HepG2 (cell line): ENCODE measurements around the gene SAA4. TPM values are rescaled to one million over a fixed set of nuclear protein-coding genes. Genes with fewer than 3 reads are reported as not detected.

Experiments used
- ATAC-seq: fragments of 200-7000 bp; cut with Tn5 transposase; 3 replicates; pipeline ENCODE4 v1.9.1; 2020; ENCODE audit warnings: mild to moderate bottlenecking, moderate library complexity
- BruUV-seq: library from RNA; stranded (reverse); fragments of 400-500 nt; replicated peaks from 2 replicates; lab custom pipeline; 2021; lab: Mats Ljungman, UMichigan
- CTCF ChIA-PET: fragments of 300-600 bp; formaldehyde crosslinking; extraction: SDS; loops from one replicate; lab custom pipeline; 2021; ENCODE audit warnings: low total read pairs, inconsistent platforms, low intra/inter-chr PET ratio; lab: Yijun Ruan, JAX
- POLR2A ChIA-PET: fragments of 350-600 bp; sonication (Branson Sonifier 250); formaldehyde crosslinking; loops from one replicate; lab custom pipeline; 2020; ENCODE audit warnings: antibody characterized with exemption, inconsistent platforms; lab: Yijun Ruan, JAX
- DNase-seq: peaks from one replicate; pipeline ENCODE4 v3.0.0-alpha.2; 2015; ENCODE audit warnings: low spot score
- FAIRE-seq: peaks from 3 replicates; lab custom pipeline; 2011; peaks lifted over from hg19 to GRCh38; lab: Jason Lieb, UNC
- H2AFZ ChIP-seq: one replicate; pipeline ENCODE4 v1.6.1; 2011; ENCODE audit warnings: low read length, inconsistent platforms
- H3K27ac ChIP-seq: fragments of 300-600 bp; 3 replicates; pipeline ENCODE4 v1.8.0; 2011; ENCODE audit warnings: mixed run types, mild to moderate bottlenecking, mixed read lengths, low read length, inconsistent platforms; ENCODE audit not compliant: insufficient read depth; ENCODE audit errors: extremely low read length
- H3K27me3 ChIP-seq, 2 experiments: fragments of 200-600 bp in 1 of 2; 2 replicates in 1 of 2; 3 replicates in 1 of 2; pipeline versions ENCODE4 v1.6.0 to v1.8.0; 2011; ENCODE audit warnings: low read length in 2 of 2, mild to moderate bottlenecking in 2 of 2, moderate library complexity in 2 of 2, inconsistent platforms in 1 of 2; ENCODE audit not compliant: insufficient read depth in 2 of 2, control insufficient read depth in 1 of 2
- H3K36me3 ChIP-seq, 2 experiments: fragments of 200-600 bp in 1 of 2; replicated peaks in 1 of 2; 2 replicates in 1 of 2; 3 replicates in 1 of 2; pipeline versions ENCODE4 v1.5.1 to v1.8.0; 2011; ENCODE audit warnings: low read length in 2 of 2, inconsistent platforms in 1 of 2; ENCODE audit not compliant: insufficient read depth in 2 of 2, control insufficient read depth in 1 of 2
- H3K4me1 ChIP-seq: 2 replicates; pipeline ENCODE4 v1.5.1; 2012; ENCODE audit warnings: low read length, inconsistent platforms; ENCODE audit not compliant: insufficient read depth
- H3K4me2 ChIP-seq: 2 replicates; pipeline ENCODE4 v1.6.0; 2011; ENCODE audit warnings: low read depth, low read length, inconsistent platforms
- H3K4me3 ChIP-seq, 3 experiments: fragments of 200-600 bp in 1 of 3; sonication (generic), shearing (Covaris generic) in 1 of 3; replicated peaks in 1 of 3; 2 replicates each; pipeline ENCODE4 v1.5.1; 2011 to 2016; ENCODE audit warnings: low read length in 3 of 3, inconsistent platforms in 2 of 3, low read depth in 2 of 3, mild to moderate bottlenecking in 2 of 3, control low read depth in 1 of 3, mixed read lengths in 1 of 3; ENCODE audit not compliant: insufficient read depth in 1 of 3
- H3K79me2 ChIP-seq: one replicate; pipeline ENCODE4 v1.6.1; 2011; ENCODE audit warnings: low read length, inconsistent platforms; ENCODE audit not compliant: insufficient read depth
- H3K9ac ChIP-seq: 2 replicates; pipeline ENCODE4 v1.6.0; 2011; ENCODE audit warnings: mild to moderate bottlenecking, low read depth, low read length, inconsistent platforms; ENCODE audit not compliant: insufficient read depth
- H3K9me3 ChIP-seq: 2 replicates; pipeline ENCODE4 v1.5.1; 2012; ENCODE audit warnings: mild to moderate bottlenecking, low read length
- H4K20me1 ChIP-seq: 2 replicates; pipeline ENCODE4 v1.6.0; 2011; ENCODE audit warnings: inconsistent platforms, mild to moderate bottlenecking, low read length, moderate library complexity; ENCODE audit not compliant: insufficient read depth
- ARID5B ChIP-seq: IDR thresholded peaks from 2 replicates; pipeline ENCODE4 v1.4.0; 2020; ENCODE audit warnings: mild to moderate bottlenecking, missing genetic modification reagents
- CEBPG ChIP-seq: IDR thresholded peaks from 2 replicates; pipeline ENCODE4 v1.6.1; 2016
- CTCF ChIP-seq: sonication (generic); formaldehyde crosslinking; IDR thresholded peaks from 2 replicates; pipeline ENCODE4 v1.5.0; 2020; ENCODE audit warnings: mild to moderate bottlenecking, missing genetic modification reagents, moderate library complexity
- DDIT3 ChIP-seq: sonication (generic); formaldehyde crosslinking; IDR thresholded peaks from 2 replicates; pipeline ENCODE4 v1.4.0; 2020; ENCODE audit warnings: mild to moderate bottlenecking, missing genetic modification reagents
- ELF3 ChIP-seq: IDR thresholded peaks from 2 replicates; pipeline ENCODE4 v1.6.1; 2016; ENCODE audit warnings: missing genetic modification reagents, missing compliant biosample characterization
- ETV5 ChIP-seq: IDR thresholded peaks from 2 replicates; pipeline ENCODE4 v1.6.1; 2018; ENCODE audit warnings: missing biosample characterization, missing genetic modification reagents, inconsistent platforms, borderline replicate concordance
- GATAD2A ChIP-seq: IDR thresholded peaks from 2 replicates; pipeline ENCODE4 v1.6.1; 2016
- NFYC ChIP-seq: IDR thresholded peaks from 2 replicates; pipeline ENCODE4 v1.6.1; 2016; ENCODE audit warnings: missing genetic modification reagents, missing compliant biosample characterization
- PITX1 ChIP-seq: sonication (generic); formaldehyde crosslinking; IDR thresholded peaks from 2 replicates; pipeline ENCODE4 v1.5.1; 2020; ENCODE audit warnings: mild to moderate bottlenecking, missing genetic modification reagents
- SMC3 ChIP-seq: IDR thresholded peaks from 2 replicates; pipeline ENCODE4 v1.6.1; 2011; ENCODE audit warnings: low read length, improper control_type of control experiment
- SNAPC2 ChIP-seq: sonication (generic); formaldehyde crosslinking; IDR thresholded peaks from 2 replicates; pipeline ENCODE4 v1.8.1; 2022; ENCODE audit warnings: mild to moderate bottlenecking, missing genetic modification reagents
- SOX6 ChIP-seq, 2 experiments: fragments of 450-650 bp in 1 of 2; sonication (generic) in 1 of 2; formaldehyde crosslinking in 1 of 2; IDR thresholded peaks; 2 replicates each; pipeline versions ENCODE4 v1.4.0 to v1.6.1; 2017 to 2020; ENCODE audit warnings: antibody characterized with exemption in 1 of 2, mild to moderate bottlenecking in 1 of 2, missing genetic modification reagents in 1 of 2
- TEAD3 ChIP-seq: optimal IDR thresholded peaks from 2 replicates; pipeline ENCODE3; 2016; ENCODE audit warnings: borderline replicate concordance
- XRCC5 ChIP-seq: fragments of 200-400 bp; formaldehyde crosslinking; optimal IDR thresholded peaks from 2 replicates; pipeline ENCODE3; 2017; ENCODE audit warnings: mild to moderate bottlenecking, low read length
- ZFP90 ChIP-seq: sonication (generic); formaldehyde crosslinking; IDR thresholded peaks from 2 replicates; pipeline ENCODE4 v1.8.0; 2022; ENCODE audit warnings: missing genetic modification reagents, mild to moderate bottlenecking, inconsistent platforms, borderline replicate concordance
- ZNF207 ChIP-seq: fragments of 450-650 bp; IDR thresholded peaks from 2 replicates; pipeline ENCODE4 v1.6.1; 2016; ENCODE audit warnings: antibody characterized with exemption, borderline replicate concordance
- ZNF331 ChIP-seq: sonication (generic); formaldehyde crosslinking; IDR thresholded peaks from 2 replicates; pipeline ENCODE4 v1.4.0; 2020; ENCODE audit warnings: missing genetic modification reagents
- ZNF382 ChIP-seq: sonication (generic); formaldehyde crosslinking; IDR thresholded peaks from 2 replicates; pipeline ENCODE4 v1.5.0; 2020; ENCODE audit warnings: missing genetic modification reagents, mild to moderate bottlenecking, borderline replicate concordance
- ZNF569 ChIP-seq: sonication (generic); formaldehyde crosslinking; IDR thresholded peaks from 2 replicates; pipeline ENCODE4 v1.5.0; 2020; ENCODE audit warnings: mild to moderate bottlenecking, missing genetic modification reagents, moderate library complexity, borderline replicate concordance
- ZNF746 ChIP-seq: sonication (generic); formaldehyde crosslinking; IDR thresholded peaks from 2 replicates; pipeline ENCODE4 v1.8.0; 2022; ENCODE audit warnings: mild to moderate bottlenecking, missing genetic modification reagents
- WGBS: methylation state at CpG from one replicate; pipeline ENCODE4 v1.1.6; 2017; ENCODE audit warnings: low lambda C conversion rate; 5-methylcytosine and 5-hydroxymethylcytosine counted together
- in situ Hi-C: cut with HindIII; loops from 2 replicates; pipeline ENCODE4 v1.10.0; 2017; ENCODE audit warnings: low pct_unique_long_range_greater_than_20kb; ENCODE audit not compliant: extremely low pct_ligation_motif_present
- intact Hi-C: fragments of 100-400 bp; cut with micrococcal nuclease; formaldehyde crosslinking; loops from one replicate; pipeline ENCODE4 v1.10.0; 2022; ENCODE audit not compliant: unreplicated experiment
- polyA plus RNA-seq, 8 experiments: library from polyadenylated mRNA; depleted of rRNA in 3 of 8; stranded (reverse) in 7 of 8; unstranded in 1 of 8; fragments of >200 nt; fragmentation: Illumina TruSeq in 4 of 8; extraction: Trizol in 4 of 8; gene quantifications; 2 replicates each; pipeline versions ENCODE4 v1.2.1 to v1.2.3, GENCODE V29; 2011 to 2016; ENCODE audit warnings: low read depth in 4 of 8, missing spikeins in 1 of 8, mixed read lengths in 1 of 8; ENCODE audit not compliant: insufficient read depth in 1 of 8
- total RNA-seq, 5 experiments: library from RNA; depleted of rRNA; stranded (reverse); fragments of >200 nt; fragmentation: Illumina TruSeq; extraction: Trizol; gene quantifications; 2 replicates each; pipeline ENCODE4 v1.2.3, GENCODE V29; 2016; ENCODE audit warnings: low read depth in 1 of 5

The SAA4 gene
- total and polyA plus RNA-seq, 2 of the 13 experiments (the other 11 are each of a cell fraction or from before 2014, with no cell fraction given), result 53.4 to 253 TPM

GRCh38 chr11:18243783-18244362, 7.3 kb upstream of the SAA4 start:
- FAIRE-seq (no peak), ATAC-seq (peak; percentile 42), DNase-seq (peak; percentile 52)
- H3K79me2 ChIP-seq, result no peaks in the 10 kb centered on the region
- H3K4me3 ChIP-seq, result no peak overlapping the region
- H3K27ac ChIP-seq, result no peak overlapping the region
- in situ Hi-C loops (no loop called here), intact Hi-C loops (loop anchor here (5.0 kb wide), 1 partner anchor 67 kb away; no protein-coding TSS in a partner anchor)
- peaks cover 0 to 3% of the 10 kb centered on the region in 2 experiments; a peak in 1 of 5 replicates for H3K27me3 ChIP-seq
- ChIA-PET CTCF (interaction anchor here (0.7 to 1.5 kb wide), 4 partner anchors 73 to 129 kb away, joined by 3 to 6 read pairs (median 4); no protein-coding TSS in a partner anchor), POLR2A (interaction anchor here (0.7 to 1.6 kb wide), 3 partner anchors 13 to 390 kb away, joined by 3 to 6 read pairs (median 4); partner anchors contain the start of genes HPS5 and SPTY2D1)
- BruUV-seq, result no TSS peak
- H4K20me1 ChIP-seq, result no peaks in the 10 kb centered on the region
- H3K4me2 ChIP-seq, result no peak overlapping the region
- 0% methylated on average over 1 of the region's 1 CpG for WGBS
- H3K4me1 ChIP-seq, result peaks cover 23% of the 10 kb centered on the region
- H3K9ac ChIP-seq, result no peak overlapping the region
- no peaks in the 10 kb centered on the region for H3K36me3 ChIP-seq
- no peaks in the 10 kb centered on the region for H3K9me3 ChIP-seq
- no peak overlapping the region for H2AFZ ChIP-seq
- TF ChIP-seq ZNF382 (CRISPR knock-in tag) (no peak), ZNF569 (CRISPR knock-in tag) (0 out of 2 replicates have a peak, but pooled peaks have one; percentile 36), ARID5B (CRISPR knock-in tag) (0 out of 2 replicates have a peak, but pooled peaks have one; percentile 17), ZFP90 (CRISPR knock-in tag) (no peak), ETV5 (CRISPR knock-in tag) (peak; percentile 17; the same call in 1 of the 2 replicates), ZNF331 (peak; percentile 39; the same call in 1 of the 2 replicates), CTCF (CRISPR knock-in tag) (peak; percentile 88), ZNF746 (CRISPR knock-in tag) (no peak), SOX6 (IDR thresholded peaks at IDR 0.05) (no peak), SOX6 (CRISPR knock-in tag; IDR thresholded peaks at IDR 0.05) (peak; percentile 36; the same call in 1 of the 2 replicates), XRCC5 (peak; percentile 43), TEAD3 (CRISPR knock-in tag) (peak; percentile 26), DDIT3 (CRISPR knock-in tag) (no peak), SNAPC2 (CRISPR knock-in tag) (no peak), ELF3 (CRISPR knock-in tag) (peak; percentile 47; the same call in 1 of the 2 replicates), PITX1 (CRISPR knock-in tag) (peak; percentile 57; the same call in 1 of the 2 replicates), NFYC (no peak), ZNF207 (no peak), CEBPG (CRISPR knock-in tag) (peak; percentile 28; the same call in 1 of the 2 replicates), SMC3 (peak; percentile 76; the same call in 1 of the 2 replicates), GATAD2A (CRISPR knock-in tag) (0 out of 2 replicates have a peak, but pooled peaks have one; percentile 16)
